ENCODE data around the gene PIK3C2A. TPM values are rescaled to one million over a fixed set of nuclear protein-coding genes. Genes with fewer than 3 reads are reported as not detected.
"Not testable (repeated sequence)": the region's sequence is repeated elsewhere in the genome, so short reads cannot be mapped to it uniquely, and the experiment has no call there.

Gene PIK3C2A
- polyA plus RNA-seq, 3 donors: 5.3 to 9.3 (median 6.0) TPM

GRCh38 chr11:17228186-17228925 lies 20.6 kb upstream of the PIK3C2A start:
- H3K9me3 Mint-ChIP-seq; H3K27ac Mint-ChIP-seq; H3K4me3 Mint-ChIP-seq; H3K9ac ChIP-seq (ENCODE audit: insufficient read depth, low read length, poor library complexity, severe bottlenecking); H3K9me3 ChIP-seq (replicated peaks in 1 of 2; ENCODE audit: control insufficient read depth in 1 of 2, insufficient read depth in 1 of 2, low read length in 2 of 2); H3K4me2 ChIP-seq (replicated peaks; ENCODE audit: extremely low read depth, low read length, poor library complexity, severe bottlenecking); H3K36me3 Mint-ChIP-seq; H4K20me1 ChIP-seq (ENCODE audit: insufficient read depth, low read length); H2AFZ ChIP-seq (ENCODE audit: insufficient read depth, low read depth, low read length, poor library complexity, severe bottlenecking); DNase-seq; H3K27ac ChIP-seq (ENCODE audit: low read depth in 1 of 2, low read length in 2 of 2); H3K27me3 ChIP-seq (ENCODE audit: control insufficient read depth in 2 of 2, insufficient read depth in 2 of 2, low read length in 2 of 2); H3K79me2 ChIP-seq (ENCODE audit: insufficient read depth, low read length); H3K36me3 ChIP-seq (replicated peaks in 1 of 2; ENCODE audit: control insufficient read depth in 1 of 2, insufficient read depth in 2 of 2, low read length in 2 of 2); H3K27me3 Mint-ChIP-seq (ENCODE audit: low read depth in 3 of 3); H3K4me3 ChIP-seq (replicated peaks in 1 of 3; ENCODE audit: low read depth in 2 of 3, low read length in 3 of 3): not testable (repeated sequence)
- WGBS (ENCODE audit: insufficient coverage): 98% methylated on average over 30 of the region's 38 CpGs
- peaks cover 12% of the 10 kb centered on the region for H3K4me1 Mint-ChIP-seq
- peaks cover 7 to 15% of the 10 kb centered on the region in 2 donors for H3K4me1 ChIP-seq (ENCODE audit: control insufficient read depth in 1 of 2, insufficient read depth in 2 of 2, low read length in 2 of 2)
- intact Hi-C loops (cut with micrococcal nuclease): loop anchor here in 1 of 2 donors (5.0 kb wide), 1 partner anchor 274 kb away; no protein-coding TSS in a partner anchor

GRCh38 chr11:17224727-17225126 lies 16.9 kb upstream of the PIK3C2A start:
- no CpG with 5 or more reads among the region's 2 CpGs for WGBS (ENCODE audit: insufficient coverage)
- Histone ChIP-seq H3K36me3 (replicated peaks in 1 of 2; ENCODE audit: control insufficient read depth in 1 of 2, insufficient read depth in 2 of 2, low read length in 2 of 2) (no peaks in the 10 kb centered on the region), H3K9me3 (replicated peaks in 1 of 2; ENCODE audit: control insufficient read depth in 1 of 2, insufficient read depth in 1 of 2, low read length in 2 of 2) (no peaks in the 10 kb centered on the region), H3K4me1 (ENCODE audit: control insufficient read depth in 1 of 2, insufficient read depth in 2 of 2, low read length in 2 of 2) (peaks cover 4 to 6% of the 10 kb centered on the region in 2 donors), H3K27me3 (ENCODE audit: control insufficient read depth in 2 of 2, insufficient read depth in 2 of 2, low read length in 2 of 2) (no peaks in the 10 kb centered on the region), H3K4me2 (replicated peaks; ENCODE audit: extremely low read depth, low read length, poor library complexity, severe bottlenecking) (no peak overlapping the region), H2AFZ (ENCODE audit: insufficient read depth, low read depth, low read length, poor library complexity, severe bottlenecking) (no peak overlapping the region), H4K20me1 (ENCODE audit: insufficient read depth, low read length) (no peaks in the 10 kb centered on the region), H3K4me3 (replicated peaks in 1 of 3; ENCODE audit: low read depth in 2 of 3, low read length in 3 of 3) (no peak overlapping the region), H3K9ac (ENCODE audit: insufficient read depth, low read length, poor library complexity, severe bottlenecking) (no peak overlapping the region), H3K27ac (ENCODE audit: low read depth in 1 of 2, low read length in 2 of 2) (no peak overlapping the region), H3K79me2 (ENCODE audit: insufficient read depth, low read length) (no peaks in the 10 kb centered on the region)
- Mint-ChIP-seq H3K4me3 (no peak overlapping the region), H3K27ac (no peak overlapping the region), H3K4me1 (peaks cover 5% of the 10 kb centered on the region), H3K27me3 (ENCODE audit: low read depth in 3 of 3) (peaks cover 0 to 4% (median 0%) of the 10 kb centered on the region in 3 donors), H3K9me3 (no peaks in the 10 kb centered on the region), H3K36me3 (no peaks in the 10 kb centered on the region)
- intact Hi-C loops (cut with micrococcal nuclease): loop anchor here in 1 of 2 donors (5.0 kb wide), 1 partner anchor 278 kb away; no protein-coding TSS in a partner anchor
- no peak for TF ChIP-seq CTCF (IDR thresholded peaks at IDR 0.05)
- DNase-seq: no peak
